GM10266 (cell line): ENCODE data around the gene OSBPL6.

Experiments
- DNase-seq: peaks from one replicate; pipeline ENCODE4 v3.0.0; 2012; ENCODE audit errors: extremely low spot score
- CTCF ChIP-seq: IDR thresholded peaks from 2 replicates; pipeline ENCODE4 v1.5.1; 2012; ENCODE audit warnings: mild to moderate bottlenecking, low read depth; ENCODE audit not compliant: control insufficient read depth, insufficient read depth; ENCODE audit errors: missing control alignments

The OSBPL6 gene

GRCh38 chr2:178211460-178211859 is 17.1 kb downstream of the OSBPL6 start:
- no peak for DNase-seq
- no peak for TF ChIP-seq CTCF

- DNase-seq = no peak
- TF ChIP-seq CTCF = no peak
Measured at GRCh38 chr2:178211943-178212342, 17.6 kb downstream of the OSBPL6 start.

- DNase-seq = no peak
- no peak for TF ChIP-seq CTCF
Measured at GRCh38 chr2:178213991-178214390, 19.7 kb downstream of the OSBPL6 start.

GRCh38 chr2:178219247-178219646 is 24.9 kb downstream of the OSBPL6 start:
- DNase-seq = no peak
- no peak for TF ChIP-seq CTCF

- DNase-seq = no peak
- TF ChIP-seq CTCF = no peak
Measured at GRCh38 chr2:178220814-178221213, 26.5 kb downstream of the OSBPL6 start.

- TF ChIP-seq CTCF = no peak
- no peak for DNase-seq
Measured at GRCh38 chr2:178221556-178221955, 27.2 kb downstream of the OSBPL6 start.

- no peak for TF ChIP-seq CTCF
Measured at GRCh38 chr2:178223806-178224205, 29.5 kb downstream of the OSBPL6 start.

More at GRCh38 chr2:178223806-178224205, 29.5 kb downstream of the OSBPL6 start:
- DNase-seq = no peak
